ENCODE results near the gene ERBB4.

The ERBB4 gene

GRCh38 chr2:211401328-211401727 is 1137.3 kb downstream of the ERBB4 start:
- no peak for DNase-seq (ENCODE audit: low spot score)

DNA sequence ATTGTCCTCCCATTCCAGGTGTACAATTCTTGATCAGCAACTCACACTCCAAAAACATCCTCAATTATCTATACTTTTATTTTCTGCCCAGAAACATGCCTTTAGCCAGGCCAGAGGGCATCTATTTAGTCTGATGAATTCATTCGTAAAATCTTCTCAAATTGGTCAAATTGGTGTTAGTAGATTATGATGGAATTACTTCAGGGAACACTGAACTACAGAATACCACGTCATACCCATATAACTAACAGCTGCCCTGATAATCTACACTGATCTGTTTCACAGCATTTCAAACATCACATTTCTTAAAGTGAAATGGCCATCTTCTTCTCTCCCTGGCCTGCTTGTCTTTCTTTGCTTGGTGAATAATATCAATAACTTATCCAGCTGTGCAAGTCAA is 1140.8 kb downstream of the ERBB4 start:
- DNase-seq (ENCODE audit: low spot score), result no peak

GRCh38 chr2:211396815-211397214 is 1141.8 kb downstream of the ERBB4 start:
- DNase-seq (ENCODE audit: low spot score), result no peak

DNA sequence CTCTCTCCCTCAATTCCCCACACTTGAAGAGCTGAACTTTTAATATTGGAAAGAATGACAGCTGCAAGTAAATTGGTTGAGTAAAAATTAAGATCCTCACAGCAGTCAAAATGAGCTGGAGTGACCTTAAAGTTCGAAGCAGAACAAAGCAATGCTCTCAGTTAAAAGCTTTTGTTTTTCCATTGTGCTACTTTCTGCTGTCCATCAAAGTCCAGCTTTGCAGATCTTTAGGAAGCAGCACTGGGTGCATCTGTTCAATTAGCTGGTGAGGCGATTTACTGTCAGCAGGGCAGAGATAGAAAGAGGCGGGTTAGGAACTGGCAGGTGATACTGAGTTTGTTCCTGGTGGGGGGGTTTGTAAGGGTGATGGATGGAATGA is 1147.4 kb downstream of the ERBB4 start:
- no peak for DNase-seq (ENCODE audit: low spot score)

GRCh38 chr2:211390536-211391188 is 1147.9 kb downstream of the ERBB4 start:
- no peak for DNase-seq (ENCODE audit: low spot score)

GRCh38 chr2:211387734-211388133 is 1150.9 kb downstream of the ERBB4 start:
- DNase-seq (ENCODE audit: low spot score), result no peak

DNA sequence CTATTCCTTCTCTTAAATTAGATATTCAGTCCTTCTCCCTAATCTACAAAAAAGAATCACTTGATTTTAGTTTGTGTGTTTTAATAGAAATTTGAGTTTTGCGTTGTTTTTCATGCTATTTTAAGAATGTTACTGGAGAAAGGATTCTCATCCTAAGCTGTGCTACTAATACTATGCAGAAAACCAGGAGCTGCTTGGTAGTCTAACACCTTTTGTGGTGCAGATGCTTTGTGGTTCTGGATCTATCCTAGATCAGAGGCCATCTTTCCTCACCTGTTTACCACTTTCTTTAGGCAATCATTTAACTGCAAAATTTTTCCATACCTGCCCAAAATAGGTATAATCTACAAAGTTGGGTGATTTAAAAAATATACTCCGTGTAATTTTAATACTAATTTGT is 1158.6 kb downstream of the ERBB4 start:
- no peak for DNase-seq (ENCODE audit: low spot score)

DNA sequence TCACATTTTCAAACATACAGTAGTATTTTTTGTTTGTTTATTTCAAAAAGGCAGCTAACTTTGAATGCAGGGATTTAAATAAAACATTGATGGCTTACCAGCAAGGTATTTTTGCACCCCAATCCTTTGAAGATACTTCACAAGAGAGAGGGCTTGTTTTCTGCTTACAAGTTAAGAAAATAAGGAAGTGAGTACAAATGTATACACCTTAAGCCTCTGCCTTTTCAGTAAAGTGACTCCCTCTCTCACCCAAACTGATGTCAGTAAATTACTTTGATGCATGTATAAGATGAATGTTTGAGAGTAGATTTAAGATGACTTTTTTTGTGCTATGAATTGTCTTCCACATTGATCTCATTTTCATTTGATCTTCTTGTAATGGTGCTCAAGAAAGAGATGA is 1162.2 kb downstream of the ERBB4 start:
- DNase-seq (ENCODE audit: low spot score), result no peak

- DNase-seq (ENCODE audit: low spot score), result no peak
Observed at GRCh38 chr2:211373203-211373602, 1165.4 kb downstream of the ERBB4 start.

DNA sequence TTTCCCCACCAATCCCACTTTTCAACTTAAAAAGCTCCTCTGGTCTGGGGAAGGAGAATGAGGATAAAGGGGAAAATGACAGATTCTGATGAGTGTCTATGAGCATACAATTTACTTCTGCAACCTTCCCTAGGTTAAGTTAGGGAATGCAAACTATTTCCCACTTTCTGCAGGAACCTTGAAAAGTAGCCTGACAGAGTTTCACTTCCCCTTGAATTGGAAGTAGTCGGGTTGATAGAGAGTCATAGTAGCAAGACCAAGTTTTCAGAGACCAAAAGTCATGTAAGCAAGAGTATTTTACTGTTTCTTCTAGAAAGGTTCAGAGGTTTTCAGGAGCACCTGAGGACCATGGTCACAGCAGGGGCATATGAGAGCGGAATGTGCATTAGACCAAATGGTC is 1167.1 kb downstream of the ERBB4 start:
- no peak for DNase-seq (ENCODE audit: low spot score)

DNA sequence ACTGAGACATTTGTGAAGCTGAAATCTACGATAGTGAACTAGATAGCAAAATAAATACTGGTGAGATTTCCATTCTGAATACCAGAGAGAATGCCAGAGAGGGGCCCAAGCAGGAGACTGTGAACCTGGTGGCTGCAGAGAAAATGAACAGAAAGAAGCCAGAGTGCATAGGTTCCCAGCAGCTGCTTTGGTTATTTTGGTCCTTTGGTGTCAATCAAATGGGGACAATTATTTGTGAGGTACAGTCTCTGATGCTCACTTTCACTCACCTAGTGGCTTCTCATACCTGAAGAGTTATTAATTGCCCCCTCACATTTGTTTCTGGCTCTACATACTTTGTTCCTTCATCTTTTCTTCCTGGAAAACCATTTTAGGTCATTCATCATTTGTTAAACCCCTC is 1170.1 kb downstream of the ERBB4 start:
- no peak for DNase-seq (ENCODE audit: low spot score)

- no peak for DNase-seq (ENCODE audit: low spot score)
Observed at GRCh38 chr2:211367711-211368110, 1170.9 kb downstream of the ERBB4 start.

DNA sequence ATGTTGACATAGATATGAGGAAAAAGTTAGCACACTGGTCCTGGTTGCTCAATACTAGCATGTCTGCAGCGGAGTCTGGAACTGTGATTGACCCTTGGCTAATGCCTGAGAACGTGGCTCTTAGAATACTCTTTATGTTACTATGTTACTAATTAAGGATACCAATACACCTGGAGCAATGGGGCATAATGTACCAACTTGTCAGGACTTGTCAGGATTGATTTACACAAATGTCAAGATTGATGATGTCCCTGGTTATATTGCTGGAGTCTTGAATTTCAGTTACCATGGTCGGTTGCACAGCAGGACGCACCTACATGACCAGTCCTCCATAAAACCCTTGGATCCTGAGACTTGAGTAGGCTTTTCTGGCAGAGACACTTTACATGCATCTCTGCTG is 1171.3 kb downstream of the ERBB4 start:
- no peak for DNase-seq (ENCODE audit: low spot score)

- DNase-seq (ENCODE audit: low spot score), result no peak
Observed at GRCh38 chr2:211364911-211365310, 1173.7 kb downstream of the ERBB4 start.

GRCh38 chr2:211361383-211361782 is 1177.2 kb downstream of the ERBB4 start:
- no peak for DNase-seq (ENCODE audit: low spot score)

DNA sequence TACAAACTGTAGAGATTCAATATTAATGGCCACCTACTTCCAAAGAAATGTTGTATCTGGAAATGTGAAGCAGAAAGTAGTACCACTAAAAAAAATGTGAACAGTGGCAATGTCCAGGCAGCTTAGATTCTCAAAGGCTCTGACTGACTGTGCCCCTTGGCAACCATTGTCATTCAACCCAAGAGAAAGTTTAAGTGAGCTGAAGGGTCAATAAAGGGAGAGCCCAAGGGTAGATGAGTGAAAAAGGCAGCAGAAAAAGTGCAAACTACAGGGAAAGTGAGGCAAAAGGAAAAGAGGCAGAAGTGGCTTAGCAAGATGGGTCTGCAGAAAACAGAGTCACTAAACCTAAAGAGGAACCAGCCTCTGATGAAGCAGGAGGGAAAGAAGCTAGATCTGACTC is 1179.3 kb downstream of the ERBB4 start:
- DNase-seq (ENCODE audit: low spot score), result no peak

GRCh38 chr2:211358504-211358903 is 1180.1 kb downstream of the ERBB4 start:
- no peak for DNase-seq (ENCODE audit: low spot score)

GRCh38 chr2:211354481-211354880 is 1184.1 kb downstream of the ERBB4 start:
- DNase-seq (ENCODE audit: low spot score), result no peak

DNA sequence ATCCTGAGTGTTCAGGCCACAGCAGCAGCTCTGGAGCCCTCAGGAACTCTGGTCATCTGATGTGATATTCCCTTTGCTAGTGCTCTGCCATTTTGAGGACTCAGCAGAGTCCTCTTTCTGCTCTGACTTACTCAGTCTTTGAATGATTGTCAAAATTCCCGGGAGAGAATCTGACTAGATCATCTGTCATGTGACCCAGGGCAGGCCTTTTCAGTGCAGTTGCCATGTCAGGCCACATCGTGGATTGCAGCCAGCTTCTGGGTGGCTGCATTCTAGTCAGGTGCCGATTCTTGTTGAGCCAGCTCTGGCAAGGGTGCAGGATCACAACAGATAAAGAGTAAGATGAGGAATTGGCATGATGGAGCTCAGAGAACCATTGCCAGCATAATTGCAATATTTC is 1186.6 kb downstream of the ERBB4 start:
- no peak for DNase-seq (ENCODE audit: low spot score)

DNA sequence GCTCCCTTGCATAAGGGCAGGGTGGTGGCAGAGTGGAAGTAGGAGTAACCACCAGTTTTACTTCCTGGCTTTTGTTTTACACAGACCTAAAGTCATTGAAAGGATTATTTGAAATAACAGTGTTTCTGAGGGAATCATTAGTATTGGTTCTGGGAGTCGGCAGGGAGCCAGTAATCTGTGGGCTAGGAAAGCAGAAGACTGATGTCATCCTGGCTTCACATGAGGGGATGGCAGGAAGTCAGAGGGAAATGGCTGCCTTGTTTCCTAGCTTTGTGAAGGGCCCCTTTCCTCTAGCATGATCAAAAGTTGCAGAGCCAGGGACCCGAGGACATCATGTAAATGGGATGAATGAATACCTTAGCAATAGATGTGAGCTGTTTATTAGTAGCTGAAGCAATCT is 1189.6 kb downstream of the ERBB4 start:
- DNase-seq (ENCODE audit: low spot score), result no peak

GRCh38 chr2:211347328-211347727 is 1191.3 kb downstream of the ERBB4 start:
- DNase-seq (ENCODE audit: low spot score), result no peak

DNA sequence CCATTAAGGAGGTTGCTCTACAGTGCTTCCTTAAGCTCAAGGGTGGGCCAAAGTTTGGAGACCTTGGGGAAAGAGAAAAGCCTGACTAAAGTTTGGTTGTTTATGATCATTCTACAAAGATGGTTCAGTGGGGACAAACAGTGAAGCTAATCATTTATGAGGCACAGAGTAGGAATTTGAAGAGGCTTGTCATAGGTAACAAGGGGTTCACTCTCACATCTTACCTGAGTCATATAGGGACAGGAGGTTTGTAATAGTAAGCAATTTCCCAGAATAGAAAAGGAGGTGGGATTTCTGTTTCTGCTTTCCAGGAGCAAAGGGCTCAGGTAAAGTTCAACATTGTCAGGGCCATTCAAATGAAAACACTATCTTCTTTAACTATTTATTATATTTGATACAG is 1194.3 kb downstream of the ERBB4 start:
- no peak for DNase-seq (ENCODE audit: low spot score)

DNA sequence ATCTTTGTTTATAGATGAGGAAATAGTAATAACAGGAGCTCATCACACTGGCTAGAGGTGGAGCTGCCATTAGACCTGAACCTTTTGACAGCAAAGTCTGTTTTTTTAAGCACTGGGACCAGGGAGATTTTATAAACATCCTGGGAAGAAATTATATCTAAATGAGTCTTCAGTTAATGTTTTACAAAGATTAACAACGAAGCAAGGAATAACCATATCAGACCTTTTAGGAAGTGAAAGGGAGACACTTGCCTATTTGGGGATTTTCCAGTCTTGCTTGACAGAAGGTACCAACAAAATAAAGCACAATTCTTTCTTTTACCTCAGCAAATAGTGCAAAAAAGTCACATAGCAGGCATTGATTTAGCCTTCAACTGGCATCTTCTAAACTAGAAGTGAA is 1205.2 kb downstream of the ERBB4 start:
- DNase-seq (ENCODE audit: low spot score), result no peak

DNA sequence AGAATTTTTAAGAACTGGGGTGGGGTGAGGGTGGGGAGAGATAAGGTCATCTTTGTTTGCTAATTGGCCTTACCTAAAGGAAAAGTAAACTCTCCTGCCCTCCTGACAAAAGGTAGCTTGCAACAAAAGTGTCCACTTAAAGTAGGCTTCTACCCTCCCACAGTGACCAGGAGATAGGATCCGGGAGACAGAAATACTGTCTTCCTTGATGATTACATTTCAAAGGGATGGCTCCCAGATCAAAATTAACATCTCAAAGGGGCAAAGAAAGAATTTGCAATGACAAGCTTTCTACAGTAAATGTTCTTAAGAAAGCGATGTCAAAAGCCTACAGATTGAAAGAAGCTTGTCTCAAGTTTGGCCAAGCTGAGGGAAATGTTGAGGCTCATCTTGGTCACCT is 1206.9 kb downstream of the ERBB4 start:
- no peak for DNase-seq (ENCODE audit: low spot score)

DNA sequence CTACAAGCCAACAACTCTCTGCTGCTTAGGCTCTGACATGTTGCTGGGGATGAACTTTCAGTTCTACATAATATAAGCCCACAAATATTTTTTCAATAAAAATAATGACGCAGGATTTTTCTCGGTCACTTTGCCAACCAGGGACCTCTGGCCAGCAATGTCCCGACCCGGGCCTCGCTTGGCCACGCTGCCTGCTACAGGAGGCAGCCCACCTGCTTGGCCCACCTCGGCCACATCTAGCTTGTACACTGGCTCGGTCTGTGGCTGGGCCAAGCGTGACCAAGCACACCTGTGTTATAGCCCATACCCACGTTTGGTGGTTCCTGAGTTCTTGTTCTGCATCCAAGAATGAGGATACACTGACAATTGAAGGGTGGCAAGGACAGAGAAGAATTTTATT is 1208.7 kb downstream of the ERBB4 start:
- DNase-seq (ENCODE audit: low spot score), result no peak

Data from CD4-positive, alpha-beta T cell treated with Interleukin-2 at 100 ng/mL for 4 hours (primary cell).